ENCODE results near the gene TMEM43. TPM values are rescaled to one million over a fixed set of nuclear protein-coding genes. Genes with fewer than 3 reads are reported as not detected.

Gene TMEM43
- total and polyA plus RNA-seq, 2 of the 8 experiments (the other 6 are each of a cell fraction or from before 2014, with no cell fraction given) = 27.0 to 33.7 TPM

DNA sequence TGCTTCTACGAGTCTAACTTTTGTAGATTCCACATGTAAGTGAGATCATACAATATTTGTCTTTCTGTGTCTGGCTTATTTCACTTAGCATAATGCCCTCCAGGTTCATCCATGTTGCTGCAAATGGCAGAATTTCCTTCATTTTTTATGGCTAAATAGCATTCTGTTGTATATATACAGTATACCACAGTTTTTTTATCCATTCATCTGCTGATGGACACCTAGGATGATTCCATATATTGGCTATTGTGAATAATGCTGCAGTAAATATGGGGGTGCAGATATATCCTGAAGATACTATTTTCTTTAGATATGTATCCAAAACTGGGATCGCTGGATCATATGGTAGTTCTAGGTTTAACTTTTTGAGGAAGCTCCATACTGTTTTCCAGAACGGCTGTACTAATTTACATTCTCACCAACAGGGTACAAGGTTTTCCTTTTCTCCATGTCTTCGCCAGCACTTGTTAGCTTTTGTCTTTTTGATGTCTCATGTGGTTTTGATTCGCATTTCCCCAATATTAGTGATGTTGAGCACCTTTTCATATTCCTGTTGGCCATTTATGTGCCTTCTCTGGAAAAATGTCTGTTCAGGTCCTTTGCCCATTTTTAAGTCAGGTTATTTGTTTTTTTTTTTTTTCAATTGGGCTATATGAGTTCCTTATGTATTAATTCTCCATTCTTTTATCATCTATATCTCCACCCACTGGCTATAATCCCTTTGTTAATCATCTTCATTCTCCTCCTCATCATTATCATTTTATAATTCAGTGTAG, 27.0 kb upstream of the TMEM43 start:
- Histone ChIP-seq H4K5ac (ENCODE audit: insufficient read length, low read depth, low read length) (no peak overlapping the region), H2BK20ac (ENCODE audit: low read length) (no peak overlapping the region), H3K14ac (ENCODE audit: insufficient read length) (no peak overlapping the region), H3K9me3 (ENCODE audit: insufficient read depth in 2 of 2, low read depth in 1 of 2, low read length in 1 of 2) (no peaks in the 10 kb centered on the region), H3K79me1 (ENCODE audit: low read depth, low read length) (no peaks in the 10 kb centered on the region), H3K4ac (replicated peaks; ENCODE audit: insufficient read length, low read depth, low read length) (no peak overlapping the region), H4K20me1 (replicated peaks in 1 of 2; ENCODE audit: control insufficient read depth in 1 of 2, insufficient read depth in 2 of 2, low read length in 2 of 2) (no peaks in the 10 kb centered on the region), H2AK5ac (ENCODE audit: low read depth, low read length) (no peak overlapping the region), H3K36me3 (ENCODE audit: control insufficient read depth in 2 of 4, insufficient read depth in 4 of 4, low read length in 3 of 4) (no peaks in the 10 kb centered on the region), H3K56ac (replicated peaks; ENCODE audit: insufficient read length, low read depth, low read length) (no peak overlapping the region), H3K4me3 (ENCODE audit: extremely low read depth in 1 of 4, insufficient read depth in 2 of 4, low read depth in 3 of 4, low read length in 4 of 4) (no peak overlapping the region), H3K27ac (ENCODE audit: low read depth, low read length) (no peak overlapping the region), H4K8ac (ENCODE audit: extremely low read depth, insufficient read depth, low read length) (no peak overlapping the region), H3K23ac (ENCODE audit: insufficient read length) (no peak overlapping the region), H2AFZ (ENCODE audit: low read length) (no peak overlapping the region), H3K23me2 (ENCODE audit: low read depth, low read length) (no peaks in the 10 kb centered on the region), H3K27me3 (replicated peaks in 1 of 4; ENCODE audit: control insufficient read depth in 3 of 4, extremely low read depth in 1 of 4, insufficient read depth in 3 of 4, low read length in 3 of 4) (no peaks in the 10 kb centered on the region), H3K9ac (replicated peaks in 1 of 4; ENCODE audit: extremely low read depth in 1 of 4, low read depth in 3 of 4, low read length in 3 of 4) (no peak overlapping the region), H3K4me1 (replicated peaks in 1 of 4; ENCODE audit: control insufficient read depth in 3 of 4, insufficient read depth in 4 of 4, low read length in 3 of 4) (no peaks in the 10 kb centered on the region), H3K18ac (ENCODE audit: extremely low read depth, low read length) (no peak overlapping the region), H2BK5ac (ENCODE audit: low read depth, low read length) (no peak overlapping the region), H3K79me2 (ENCODE audit: control insufficient read depth in 1 of 2, insufficient read depth in 2 of 2, low read length in 2 of 2) (no peaks in the 10 kb centered on the region), H2BK120ac (replicated peaks; ENCODE audit: low read depth, low read length) (no peak overlapping the region), H2BK12ac (ENCODE audit: low read depth, low read length) (no peak overlapping the region), H2BK15ac (ENCODE audit: low read length) (no peak overlapping the region), H4K91ac (replicated peaks; ENCODE audit: insufficient read length, low read length) (no peak overlapping the region), H3K4me2 (ENCODE audit: insufficient read depth in 1 of 2, low read depth in 2 of 2, low read length in 2 of 2) (no peak overlapping the region)
- CTCF ChIA-PET (ENCODE audit: partially characterized antibody) = no interaction called here
- DNase-seq (ENCODE audit: low read depth in 1 of 2, low spot score in 2 of 2) = no peak
- FAIRE-seq = no peak
- POLR2A ChIA-PET (ENCODE audit: partially characterized antibody) = no interaction called here
- no peak for TF ChIP-seq ZNF274 (IDR thresholded peaks at IDR 0.05; ENCODE audit: borderline replicate concordance, extremely low read depth, low read length)
- TF ChIP-seq POLR2AphosphoS5 (IDR thresholded peaks at IDR 0.05; ENCODE audit: low read depth, low read length) = no peak
- TF ChIP-seq ATF3 (IDR thresholded peaks at IDR 0.05; ENCODE audit: insufficient read depth, low read depth, low read length) = no peak
- no peak for TF ChIP-seq CBX8 (IDR thresholded peaks at IDR 0.05; ENCODE audit: borderline replicate concordance, low read depth, low read length)
- TF ChIP-seq SUZ12 (IDR thresholded peaks at IDR 0.05; ENCODE audit: low read length) = no peak
- no peak for TF ChIP-seq TAF7 (optimal IDR thresholded peaks at IDR 0.05; ENCODE audit: borderline replicate concordance, low read depth, low read length)
- no peak for TF ChIP-seq EGR1 (IDR thresholded peaks at IDR 0.05; ENCODE audit: borderline replicate concordance, low read depth, low read length)
- TF ChIP-seq FOSL1 (IDR thresholded peaks at IDR 0.05; ENCODE audit: insufficient read depth, low read depth, low read length) = no peak
- TF ChIP-seq MAFK (IDR thresholded peaks at IDR 0.05; ENCODE audit: low read depth, low read length) = no peak
- TF ChIP-seq CBX5 (IDR thresholded peaks at IDR 0.05; ENCODE audit: low read depth, low read length) = no peak
- no peak for TF ChIP-seq JUN (IDR thresholded peaks at IDR 0.05; ENCODE audit: low read depth, low read length)
- TF ChIP-seq ASH2L (IDR thresholded peaks at IDR 0.05; ENCODE audit: low read length) = no peak
- no peak for TF ChIP-seq GABPA (IDR thresholded peaks at IDR 0.05; ENCODE audit: borderline replicate concordance, insufficient read depth, low read length)
- WGBS, 2 experiments (ENCODE audit: extremely low coverage in 1 of 2, insufficient coverage in 1 of 2, insufficient read length in 1 of 2, insufficient replicate concordance in 2 of 2, low coverage in 1 of 2, low lambda C conversion rate in 2 of 2, missing lambda C conversion rate in 1 of 2) = 93% methylated on average over 5 of the region's 5 CpGs; no CpG with 5 or more reads in 1 of the 2 experiments
